Activated CD4-positive, alpha-beta T cell treated with anti-CD3 and anti-CD28 coated beads, Interleukin-2, amount 50 U/mL, for 1 hour (primary cell): ENCODE data around the gene NEK11.

Experiments
- DNase-seq: peaks from one replicate; pipeline ENCODE4 v3.0.0-alpha.2; 2020

NEK11 gene, protein sequence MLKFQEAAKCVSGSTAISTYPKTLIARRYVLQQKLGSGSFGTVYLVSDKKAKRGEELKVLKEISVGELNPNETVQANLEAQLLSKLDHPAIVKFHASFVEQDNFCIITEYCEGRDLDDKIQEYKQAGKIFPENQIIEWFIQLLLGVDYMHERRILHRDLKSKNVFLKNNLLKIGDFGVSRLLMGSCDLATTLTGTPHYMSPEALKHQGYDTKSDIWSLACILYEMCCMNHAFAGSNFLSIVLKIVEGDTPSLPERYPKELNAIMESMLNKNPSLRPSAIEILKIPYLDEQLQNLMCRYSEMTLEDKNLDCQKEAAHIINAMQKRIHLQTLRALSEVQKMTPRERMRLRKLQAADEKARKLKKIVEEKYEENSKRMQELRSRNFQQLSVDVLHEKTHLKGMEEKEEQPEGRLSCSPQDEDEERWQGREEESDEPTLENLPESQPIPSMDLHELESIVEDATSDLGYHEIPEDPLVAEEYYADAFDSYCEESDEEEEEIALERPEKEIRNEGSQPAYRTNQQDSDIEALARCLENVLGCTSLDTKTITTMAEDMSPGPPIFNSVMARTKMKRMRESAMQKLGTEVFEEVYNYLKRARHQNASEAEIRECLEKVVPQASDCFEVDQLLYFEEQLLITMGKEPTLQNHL

GRCh38 chr3:131026321-131027151 lies at the start of gene NEK11, which contains the start of gene ASTE1:
Gene NEK11 (plus strand): TSS chr3:131026877. CDS start chr3:131029709, 2,832 bp downstream.
Gene ASTE1 (minus strand): TSS chr3:131026825. CDS start chr3:131025306, 1,519 bp downstream.
- DNase-seq, result peak; percentile 93

DNA sequence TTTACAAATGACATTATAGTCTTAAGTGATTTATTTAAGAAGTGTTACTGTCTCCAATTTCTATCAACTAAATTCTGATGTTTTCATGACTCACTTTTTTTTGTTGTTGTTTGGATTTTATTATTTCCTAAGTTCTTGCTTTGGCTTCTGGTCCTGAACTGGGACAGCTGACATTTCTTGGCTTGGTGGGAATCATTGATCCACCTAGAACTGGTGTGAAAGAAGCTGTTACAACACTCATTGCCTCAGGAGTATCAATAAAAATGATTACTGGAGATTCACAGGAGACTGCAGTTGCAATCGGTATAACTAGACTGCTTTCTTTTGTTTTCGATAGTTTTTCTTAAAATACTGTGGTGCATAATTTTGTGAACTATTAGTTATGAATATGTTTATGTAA lies 47.6 kb upstream of the NEK11 start:
- no peak for DNase-seq

- DNase-seq, result no peak
These were observed 45.2 kb upstream of the NEK11 start for GRCh38 chr3:130981469-130981868.

DNA sequence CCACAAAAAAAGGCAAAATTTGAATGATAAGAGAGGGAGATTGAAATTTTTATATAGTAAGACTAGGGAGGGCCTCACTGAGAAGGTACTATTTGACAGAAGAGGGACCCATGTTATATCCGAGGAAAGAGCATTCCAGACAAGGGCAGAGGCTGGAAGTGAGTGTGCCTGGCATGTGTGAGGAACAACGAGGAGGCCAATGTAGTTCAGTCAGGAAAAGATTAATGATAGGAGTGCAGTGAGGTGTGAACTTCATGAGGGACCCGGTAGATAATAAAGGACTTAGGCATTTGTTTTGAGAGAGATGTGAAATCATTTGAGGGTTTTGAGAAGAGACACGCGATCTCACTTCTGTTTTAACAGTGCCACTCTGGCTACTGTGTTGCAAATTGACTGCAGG lies 36.4 kb upstream of the NEK11 start:
- no peak for DNase-seq

GRCh38 chr3:130991126-130991525 lies 35.6 kb upstream of the NEK11 start:
- DNase-seq, result no peak

- no peak for DNase-seq
These were observed 34.3 kb upstream of the NEK11 start for GRCh38 chr3:130992344-130992743.

GRCh38 chr3:130997289-130997688 lies 29.4 kb upstream of the NEK11 start:
- no peak for DNase-seq

DNA sequence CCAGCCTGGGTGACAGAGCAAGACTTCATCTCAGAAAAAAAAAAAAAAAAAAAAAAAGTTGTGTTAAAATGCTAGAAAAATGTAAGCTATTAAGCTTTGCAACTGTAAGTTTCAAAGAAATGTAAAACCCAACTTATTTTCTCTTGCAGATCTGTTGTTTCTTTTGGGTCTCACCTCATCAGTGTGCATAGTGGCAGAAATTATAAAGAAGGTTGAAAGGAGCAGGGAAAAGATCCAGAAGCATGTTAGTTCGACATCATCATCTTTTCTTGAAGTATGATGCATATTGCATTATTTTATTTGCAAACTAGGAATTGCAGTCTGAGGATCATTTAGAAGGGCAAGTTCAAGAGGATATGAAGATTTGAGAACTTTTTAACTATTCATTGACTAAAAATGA lies 25.6 kb upstream of the NEK11 start:
- DNase-seq, result no peak

GRCh38 chr3:131004603-131005002 lies 22.1 kb upstream of the NEK11 start:
- DNase-seq, result no peak

DNA sequence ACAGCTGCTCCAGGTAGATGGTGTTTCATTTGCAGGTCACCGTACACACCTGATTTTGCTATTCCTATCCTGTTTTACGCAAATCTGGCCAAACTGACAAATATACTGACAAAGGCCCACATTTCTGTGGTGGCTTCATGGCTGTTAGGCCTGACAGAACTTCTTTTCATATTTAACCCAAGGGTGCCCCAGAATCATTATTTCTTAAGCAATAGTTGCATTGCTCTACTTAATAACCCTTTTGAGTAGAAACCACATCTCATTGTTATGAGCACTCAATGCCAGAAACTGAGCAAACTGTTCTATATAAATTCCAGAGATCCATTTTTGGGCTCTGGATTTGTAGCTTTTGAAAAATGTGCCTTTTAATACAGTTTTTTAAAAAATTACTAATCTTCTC lies 19.4 kb upstream of the NEK11 start:
- DNase-seq, result no peak

DNA sequence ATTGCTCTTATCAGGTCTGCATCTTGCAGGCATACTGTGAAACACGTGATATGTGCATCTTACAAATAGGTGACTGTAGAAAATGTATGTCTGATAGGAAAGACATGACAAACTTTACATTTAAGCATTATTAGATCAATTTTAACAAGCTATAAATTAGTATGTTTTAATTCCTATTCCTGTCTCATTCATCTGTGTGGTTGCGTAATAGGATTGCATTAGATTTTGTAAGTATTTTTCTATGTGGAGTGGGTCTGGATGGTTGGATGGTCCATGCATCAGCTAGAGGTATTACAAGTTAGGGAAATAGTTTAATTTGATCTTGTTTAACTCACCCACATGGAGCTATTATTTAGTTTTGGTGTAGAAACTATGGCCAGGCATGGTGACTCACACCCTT lies 18.9 kb upstream of the NEK11 start:
- no peak for DNase-seq

DNA sequence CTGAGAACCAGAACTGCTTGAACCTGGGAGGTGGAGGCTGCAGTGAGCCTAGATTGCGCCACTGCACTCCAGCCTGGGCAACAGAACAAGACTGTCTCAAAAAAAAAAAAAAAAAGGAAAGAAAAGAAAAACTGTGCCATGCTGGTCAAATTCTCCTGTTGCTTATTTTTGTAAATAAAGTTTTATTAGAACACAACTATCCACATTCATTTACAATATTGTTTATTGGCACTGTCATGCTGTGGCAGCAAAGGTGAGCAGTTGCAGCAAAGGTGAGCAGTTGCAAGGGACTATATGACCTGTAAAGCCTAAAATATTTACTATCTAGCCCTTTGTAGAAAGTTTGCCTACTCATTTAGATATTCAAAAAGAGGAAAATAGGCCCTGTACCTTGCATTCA lies 18.4 kb upstream of the NEK11 start:
- no peak for DNase-seq

- no peak for DNase-seq
These were observed 17.0 kb upstream of the NEK11 start for GRCh38 chr3:131009698-131010097.

GRCh38 chr3:131018970-131019369 lies 7.7 kb upstream of the NEK11 start:
- no peak for DNase-seq

DNA sequence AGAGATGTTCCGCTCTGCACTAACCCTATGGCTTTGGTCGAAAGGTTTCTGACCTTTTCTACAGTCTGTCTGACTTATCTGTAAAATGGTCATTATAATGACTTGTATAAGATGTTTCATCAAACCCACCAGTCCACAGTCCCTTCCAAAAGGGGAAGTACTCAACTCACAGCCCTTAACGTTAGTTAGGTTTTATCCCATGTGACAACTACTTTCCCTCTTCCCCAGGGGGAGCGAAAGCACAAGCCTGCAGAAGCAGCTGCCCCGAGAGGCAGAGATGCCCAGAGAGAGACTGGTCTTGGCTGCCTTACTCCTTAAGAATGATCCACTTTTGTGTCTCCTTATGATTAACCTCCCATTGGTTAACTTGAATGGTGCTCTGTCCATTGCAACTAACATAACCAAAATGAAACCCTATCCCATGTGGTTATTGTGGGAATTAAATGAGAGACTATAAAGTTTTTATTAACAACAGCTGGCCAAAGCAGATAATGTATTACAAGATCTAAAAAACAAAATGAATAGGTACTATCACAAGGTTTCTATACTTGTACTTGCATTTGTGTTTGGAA lies 6.5 kb upstream of the NEK11 start:
- DNase-seq, result no peak

- no peak for DNase-seq
These were observed 1.1 kb upstream of the NEK11 start for GRCh38 chr3:131025539-131025938.

- no peak for DNase-seq
These were observed 2.2 kb downstream of the NEK11 start for GRCh38 chr3:131028844-131029243.

DNA sequence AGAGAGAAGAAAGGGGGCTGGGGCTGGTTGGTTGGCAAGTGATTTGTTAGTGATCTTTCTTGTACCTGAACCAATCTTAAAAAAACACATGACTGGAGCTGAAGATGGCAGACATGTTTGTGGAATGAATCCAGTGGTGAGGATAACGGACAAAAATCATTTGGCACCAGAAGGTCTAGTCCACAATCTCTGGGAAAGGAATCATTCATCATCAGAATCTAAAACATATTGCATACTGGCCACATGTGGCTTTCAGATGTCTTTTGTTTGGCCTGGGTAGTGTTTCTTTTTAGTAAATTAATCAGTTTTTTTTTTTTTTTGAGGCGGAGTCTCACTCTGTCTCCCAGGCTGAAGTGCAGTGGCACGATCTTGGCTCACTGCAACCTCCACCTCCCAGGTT lies 5.0 kb downstream of the NEK11 start:
- DNase-seq, result no peak

DNA sequence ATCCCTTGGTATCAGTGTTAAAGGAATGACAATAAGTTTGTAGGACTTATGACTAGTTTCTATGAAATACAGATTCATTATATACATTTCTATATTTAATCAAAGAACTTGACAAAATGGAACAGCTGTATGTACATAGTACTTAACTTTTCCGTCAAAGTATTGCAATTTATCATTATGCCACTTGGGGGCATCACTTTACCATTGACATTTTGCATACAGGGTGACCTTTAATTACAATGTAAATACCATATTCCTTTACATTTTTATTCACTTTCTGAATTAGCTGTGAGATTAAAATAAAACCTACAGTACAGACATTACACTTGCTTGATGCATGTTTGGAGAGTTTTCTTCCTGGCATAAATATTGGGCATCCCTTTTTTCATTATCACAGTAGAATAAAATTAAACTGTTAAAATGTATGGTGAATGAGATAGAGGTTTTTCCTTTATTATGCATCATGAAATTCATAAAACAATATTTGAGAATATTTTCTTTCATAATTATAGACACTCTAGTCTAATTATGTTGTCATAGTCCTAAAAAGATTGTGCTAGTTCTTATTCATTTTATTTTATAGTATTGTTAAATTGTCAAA lies 6.9 kb downstream of the NEK11 start:
- no peak for DNase-seq

DNA sequence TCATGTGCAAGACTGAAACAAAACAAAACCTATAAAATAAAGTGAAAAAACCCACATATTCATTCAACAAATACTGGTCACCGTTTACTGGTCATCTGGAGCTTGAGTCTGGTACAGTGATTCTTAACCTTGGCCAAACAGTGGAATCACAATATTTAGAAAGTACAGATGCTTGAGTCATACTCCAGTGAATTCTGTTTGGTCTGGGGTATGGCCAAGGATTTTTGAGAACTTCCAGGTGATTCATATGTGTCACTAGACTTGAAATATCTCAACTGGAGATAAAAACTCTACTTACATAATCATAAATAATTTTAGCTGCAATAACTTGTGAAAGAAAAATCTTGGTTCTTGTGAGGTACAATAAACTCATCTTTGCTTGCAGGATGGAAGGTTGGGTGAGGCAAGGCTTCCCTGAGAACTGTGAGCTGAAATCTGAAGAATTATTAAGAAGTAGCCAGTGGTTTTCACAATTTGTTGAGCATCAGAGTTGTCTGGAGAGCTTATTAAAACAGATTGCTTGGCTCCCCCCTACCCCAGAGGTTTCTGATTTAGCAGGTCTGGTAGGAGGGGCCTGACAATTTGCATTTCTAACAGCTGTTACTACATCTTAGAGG lies 9.6 kb downstream of the NEK11 start:
- no peak for DNase-seq

DNA sequence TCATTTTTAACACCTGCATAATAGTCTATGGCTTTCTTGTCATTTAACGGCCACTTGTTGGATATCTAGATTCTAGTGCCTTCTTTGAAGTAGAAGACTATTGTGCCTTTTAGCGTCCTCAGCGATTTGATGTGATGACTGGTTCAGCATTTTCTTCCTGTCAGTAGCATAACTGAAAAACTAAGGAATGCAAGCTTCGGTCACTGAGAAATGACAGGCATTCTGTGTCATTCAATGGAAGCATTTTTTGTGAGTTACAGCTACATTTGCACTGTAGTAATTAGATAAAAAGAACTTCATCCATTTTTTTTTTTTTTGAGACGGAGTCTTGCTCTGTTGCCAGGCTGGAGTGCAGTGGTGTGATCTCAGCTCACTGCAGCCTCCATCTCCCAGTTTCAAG lies 10.3 kb downstream of the NEK11 start:
- DNase-seq, result no peak

DNA sequence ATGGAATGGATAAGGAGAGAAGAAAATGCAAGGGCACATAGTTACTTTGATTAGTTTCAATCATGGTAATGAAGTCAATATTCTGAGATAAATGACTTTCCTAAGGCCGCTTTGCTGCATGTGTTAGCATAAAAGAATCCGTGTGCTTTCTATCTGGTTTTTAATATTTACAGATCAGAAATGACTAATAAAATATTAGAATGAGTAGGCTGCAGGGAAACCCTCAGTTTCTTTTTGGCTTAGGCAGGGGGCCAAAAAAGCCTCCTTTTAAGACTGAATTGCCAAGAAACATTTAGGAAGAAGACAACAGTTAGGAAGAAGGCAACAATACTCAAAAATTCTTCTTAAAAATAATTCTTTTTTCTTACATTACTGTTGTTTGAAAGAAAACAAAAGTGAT lies 11.6 kb downstream of the NEK11 start:
- DNase-seq, result no peak
